ENCODE measurements around the gene CDYL2.

- TF ChIP-seq, protein P1, sequence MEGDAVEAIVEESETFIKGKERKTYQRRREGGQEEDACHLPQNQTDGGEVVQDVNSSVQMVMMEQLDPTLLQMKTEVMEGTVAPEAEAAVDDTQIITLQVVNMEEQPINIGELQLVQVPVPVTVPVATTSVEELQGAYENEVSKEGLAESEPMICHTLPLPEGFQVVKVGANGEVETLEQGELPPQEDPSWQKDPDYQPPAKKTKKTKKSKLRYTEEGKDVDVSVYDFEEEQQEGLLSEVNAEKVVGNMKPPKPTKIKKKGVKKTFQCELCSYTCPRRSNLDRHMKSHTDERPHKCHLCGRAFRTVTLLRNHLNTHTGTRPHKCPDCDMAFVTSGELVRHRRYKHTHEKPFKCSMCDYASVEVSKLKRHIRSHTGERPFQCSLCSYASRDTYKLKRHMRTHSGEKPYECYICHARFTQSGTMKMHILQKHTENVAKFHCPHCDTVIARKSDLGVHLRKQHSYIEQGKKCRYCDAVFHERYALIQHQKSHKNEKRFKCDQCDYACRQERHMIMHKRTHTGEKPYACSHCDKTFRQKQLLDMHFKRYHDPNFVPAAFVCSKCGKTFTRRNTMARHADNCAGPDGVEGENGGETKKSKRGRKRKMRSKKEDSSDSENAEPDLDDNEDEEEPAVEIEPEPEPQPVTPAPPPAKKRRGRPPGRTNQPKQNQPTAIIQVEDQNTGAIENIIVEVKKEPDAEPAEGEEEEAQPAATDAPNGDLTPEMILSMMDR (IDR thresholded peaks at IDR 0.05) = no peak
- TF ChIP-seq POLR2A (IDR thresholded peaks at IDR 0.05) = no peak
Observed at GRCh38 chr16:80659865-80660264, 144.5 kb downstream of the CDYL2 start.
